Measurements from ENCODE around the gene CDH4. TPM values are rescaled to one million over a fixed set of nuclear protein-coding genes. Genes with fewer than 3 reads are reported as not detected.

Gene CDH4
- total RNA-seq, 1 donor from 2014 or later = 8.3 TPM

DNA sequence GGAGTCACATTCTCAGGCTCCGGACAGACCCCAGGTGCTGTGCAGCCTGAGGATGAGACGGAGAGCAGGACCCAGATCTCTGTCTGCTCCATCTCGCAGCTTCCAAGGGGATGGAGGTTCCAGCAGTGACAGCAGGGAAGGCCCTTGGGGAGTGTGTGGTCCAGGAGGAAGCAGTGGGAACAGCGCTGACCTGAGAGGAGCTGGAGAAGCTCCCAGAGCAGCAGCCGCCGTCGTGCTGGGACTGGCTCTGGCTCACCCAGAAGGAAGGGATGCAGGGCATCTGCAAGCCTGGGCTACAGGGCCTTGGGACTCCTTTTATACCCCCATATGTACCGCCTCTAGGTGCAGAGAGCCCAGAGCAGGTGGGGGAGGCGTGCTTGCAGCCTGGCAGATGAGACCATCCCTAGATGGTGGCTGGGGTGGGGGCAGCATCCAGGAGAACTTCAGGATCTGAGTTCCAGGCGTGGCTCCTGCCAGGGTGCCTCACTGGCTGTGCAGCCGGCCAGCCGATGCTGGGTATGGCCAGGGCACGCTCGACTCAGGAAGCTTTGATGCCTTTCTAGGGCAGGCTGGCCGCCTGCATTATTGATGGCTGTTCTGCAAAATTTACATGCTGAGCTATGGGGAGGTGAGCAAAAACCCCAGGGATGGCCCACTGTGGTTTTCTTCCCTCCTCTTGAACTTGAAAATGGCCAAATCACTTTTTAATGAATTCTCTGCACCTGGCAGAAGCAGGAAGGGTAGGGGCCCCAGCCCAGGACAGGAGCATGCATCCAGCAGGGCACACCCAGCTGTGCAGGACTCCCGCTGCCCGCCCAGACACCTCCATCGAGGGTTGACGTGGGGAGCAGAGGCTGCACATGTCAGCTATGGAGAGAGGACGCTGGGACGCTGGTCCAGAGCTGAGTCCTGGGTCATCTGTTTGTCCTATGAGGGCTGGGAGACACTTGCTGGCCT lies 634.0 kb downstream of the CDH4 start:
- no peaks in the 10 kb centered on the region for H3K36me3 Mint-ChIP-seq
- peaks cover 28% of the 10 kb centered on the region for H3K27me3 Mint-ChIP-seq
- TF ChIP-seq, protein P1, sequence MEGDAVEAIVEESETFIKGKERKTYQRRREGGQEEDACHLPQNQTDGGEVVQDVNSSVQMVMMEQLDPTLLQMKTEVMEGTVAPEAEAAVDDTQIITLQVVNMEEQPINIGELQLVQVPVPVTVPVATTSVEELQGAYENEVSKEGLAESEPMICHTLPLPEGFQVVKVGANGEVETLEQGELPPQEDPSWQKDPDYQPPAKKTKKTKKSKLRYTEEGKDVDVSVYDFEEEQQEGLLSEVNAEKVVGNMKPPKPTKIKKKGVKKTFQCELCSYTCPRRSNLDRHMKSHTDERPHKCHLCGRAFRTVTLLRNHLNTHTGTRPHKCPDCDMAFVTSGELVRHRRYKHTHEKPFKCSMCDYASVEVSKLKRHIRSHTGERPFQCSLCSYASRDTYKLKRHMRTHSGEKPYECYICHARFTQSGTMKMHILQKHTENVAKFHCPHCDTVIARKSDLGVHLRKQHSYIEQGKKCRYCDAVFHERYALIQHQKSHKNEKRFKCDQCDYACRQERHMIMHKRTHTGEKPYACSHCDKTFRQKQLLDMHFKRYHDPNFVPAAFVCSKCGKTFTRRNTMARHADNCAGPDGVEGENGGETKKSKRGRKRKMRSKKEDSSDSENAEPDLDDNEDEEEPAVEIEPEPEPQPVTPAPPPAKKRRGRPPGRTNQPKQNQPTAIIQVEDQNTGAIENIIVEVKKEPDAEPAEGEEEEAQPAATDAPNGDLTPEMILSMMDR (conservative IDR thresholded peaks at IDR 0.05) = no peak
- no peak overlapping the region for H3K27ac Mint-ChIP-seq
- no peak for DNase-seq (ENCODE audit: extremely low spot score, unreplicated experiment)
- no peak overlapping the region for H3K4me3 Mint-ChIP-seq
- peaks cover 7% of the 10 kb centered on the region for H3K9me3 Mint-ChIP-seq
- H3K4me1 Mint-ChIP-seq (ENCODE audit: unreplicated experiment) = no peaks in the 10 kb centered on the region

DNA sequence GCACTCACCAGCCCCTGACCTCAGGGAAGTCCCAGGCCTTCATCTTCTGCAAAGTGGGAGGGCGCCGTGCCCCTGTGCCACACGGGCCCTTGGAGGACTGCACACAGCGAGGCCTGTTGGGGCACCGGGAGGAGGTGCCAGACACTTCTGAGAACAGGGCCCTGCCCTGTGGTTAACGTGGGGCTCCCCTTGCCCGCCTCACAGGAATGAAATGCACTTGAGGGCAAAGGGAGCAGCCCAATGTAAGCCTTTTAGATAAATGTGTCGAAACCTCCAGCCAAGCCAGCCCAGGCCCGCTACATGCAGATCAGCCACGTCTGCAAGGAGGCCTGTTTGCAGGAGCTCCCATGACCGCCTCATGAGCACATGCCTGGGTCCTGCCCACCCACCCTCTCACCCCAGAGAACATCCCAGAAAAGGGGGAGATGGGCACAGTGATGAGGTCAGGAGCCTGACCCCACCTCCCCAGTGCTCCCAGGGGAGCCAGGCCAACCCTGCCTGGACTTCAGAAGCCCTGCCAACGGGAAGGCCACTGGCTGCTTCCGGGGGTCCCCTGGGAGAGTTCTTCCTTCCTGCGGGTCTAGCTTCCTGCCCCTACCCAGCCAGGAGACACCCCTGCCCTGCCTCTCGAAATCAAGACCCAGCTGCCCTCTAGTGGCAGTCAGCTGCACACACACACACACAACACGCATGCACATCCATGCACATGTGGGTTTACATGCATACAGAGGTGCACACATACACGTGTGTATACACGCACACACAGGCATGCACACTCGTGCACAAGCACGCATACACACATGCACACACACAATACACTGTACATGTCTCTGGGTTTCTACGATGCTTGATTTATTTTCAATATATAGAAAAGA lies 634.9 kb downstream of the CDH4 start:
- Mint-ChIP-seq H3K27ac (no peak overlapping the region), H3K27me3 (peaks cover 28% of the 10 kb centered on the region), H3K9me3 (peaks cover 7% of the 10 kb centered on the region), H3K4me1 (ENCODE audit: unreplicated experiment) (no peaks in the 10 kb centered on the region), H3K36me3 (no peaks in the 10 kb centered on the region), H3K4me3 (no peak overlapping the region)
- DNase-seq (ENCODE audit: extremely low spot score, unreplicated experiment) = no peak
- TF ChIP-seq, protein P1 (conservative IDR thresholded peaks at IDR 0.05) = peak; percentile 88

DNA sequence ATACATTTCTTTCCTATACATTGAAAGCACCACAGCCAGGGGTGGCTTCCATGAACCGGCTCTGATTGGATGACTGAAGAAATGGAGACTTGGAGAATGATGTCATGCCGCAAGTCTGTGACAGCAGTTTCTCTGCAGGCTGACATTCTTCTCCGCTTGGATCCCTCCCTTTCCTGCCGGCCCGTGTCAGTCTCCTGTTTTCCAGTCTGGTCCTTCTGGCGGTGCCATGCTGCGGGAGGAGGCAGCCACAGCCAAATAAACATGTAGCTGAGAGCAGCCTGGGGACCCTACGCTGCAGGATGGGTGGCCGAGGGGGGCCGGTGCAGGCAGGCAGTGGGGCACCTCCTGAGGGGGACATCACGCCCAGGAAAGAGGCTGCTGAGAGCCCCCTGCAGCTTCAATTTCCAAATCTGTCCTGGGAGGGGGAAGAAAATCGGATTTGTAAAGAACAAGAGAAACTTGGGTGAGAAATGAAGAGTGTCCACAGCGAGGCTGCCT lies 635.6 kb downstream of the CDH4 start:
- peaks cover 31% of the 10 kb centered on the region for H3K27me3 Mint-ChIP-seq
- no peaks in the 10 kb centered on the region for H3K4me1 Mint-ChIP-seq (ENCODE audit: unreplicated experiment)
- no peak overlapping the region for H3K27ac Mint-ChIP-seq
- peaks cover 12% of the 10 kb centered on the region for H3K9me3 Mint-ChIP-seq
- H3K36me3 Mint-ChIP-seq = no peaks in the 10 kb centered on the region
- H3K4me3 Mint-ChIP-seq = no peak overlapping the region
- no peak for DNase-seq (ENCODE audit: extremely low spot score, unreplicated experiment)
- TF ChIP-seq, protein P1 (conservative IDR thresholded peaks at IDR 0.05) = no peak

DNA sequence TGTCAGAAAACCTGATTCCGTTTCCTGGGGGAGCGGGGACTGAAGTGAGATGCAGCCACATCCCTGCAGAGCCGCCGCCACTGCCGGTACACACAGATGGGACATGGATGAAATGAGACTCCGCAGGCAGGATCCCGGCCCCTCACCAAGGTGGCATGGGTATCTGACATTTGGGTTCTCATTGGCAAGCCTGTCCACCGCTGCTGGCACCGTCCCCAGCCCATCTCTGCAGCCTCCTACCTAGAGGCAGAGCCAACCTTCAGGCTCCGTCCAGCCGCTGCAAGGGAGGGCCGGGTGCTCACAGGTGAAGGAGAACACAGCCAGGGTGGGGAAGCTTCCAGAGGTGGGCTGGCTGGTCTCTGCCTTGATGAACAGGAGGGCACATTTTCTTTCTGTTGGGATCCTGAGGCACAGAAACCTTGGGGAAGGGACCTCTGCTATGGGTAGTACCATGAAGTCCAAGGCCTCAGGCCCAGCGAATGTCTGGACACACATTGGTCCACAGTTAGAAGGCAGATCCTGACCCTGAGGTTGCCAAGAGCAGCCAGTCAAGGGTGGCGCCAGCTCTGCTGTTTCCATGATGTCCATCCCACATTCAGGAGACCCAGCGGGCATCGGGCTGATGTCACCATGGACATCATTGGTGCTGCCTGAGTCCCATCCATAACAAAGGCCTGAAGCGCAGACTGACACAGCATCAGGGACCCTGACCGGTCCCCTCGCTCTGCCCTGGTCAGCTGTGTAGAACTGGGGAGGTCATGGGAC lies 636.2 kb downstream of the CDH4 start:
- TF ChIP-seq, protein P1 (conservative IDR thresholded peaks at IDR 0.05) = no peak
- H3K27me3 Mint-ChIP-seq = peaks cover 24% of the 10 kb centered on the region
- DNase-seq (ENCODE audit: extremely low spot score, unreplicated experiment) = no peak
- no peak overlapping the region for H3K27ac Mint-ChIP-seq
- no peaks in the 10 kb centered on the region for H3K36me3 Mint-ChIP-seq
- peaks cover 12% of the 10 kb centered on the region for H3K9me3 Mint-ChIP-seq
- H3K4me1 Mint-ChIP-seq (ENCODE audit: unreplicated experiment) = no peaks in the 10 kb centered on the region
- H3K4me3 Mint-ChIP-seq = no peak overlapping the region

DNA sequence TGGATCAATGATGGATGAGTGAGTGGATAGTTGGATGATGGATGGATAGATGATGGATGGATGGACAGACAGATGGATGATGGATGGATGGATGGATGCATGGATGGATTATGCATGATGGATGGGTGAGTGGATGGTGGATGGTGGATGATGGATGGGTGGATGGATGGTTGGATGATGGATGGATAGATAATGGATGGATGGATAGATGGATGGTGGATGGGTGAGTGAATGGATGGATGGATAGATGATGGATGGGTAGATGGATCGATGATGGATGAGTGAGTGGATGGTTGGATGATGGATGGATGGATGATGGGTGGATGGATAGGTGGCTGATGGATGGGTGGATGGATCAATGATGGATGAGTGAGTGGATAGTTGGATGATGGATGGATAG lies 637.6 kb downstream of the CDH4 start:
- TF ChIP-seq, protein P1 (conservative IDR thresholded peaks at IDR 0.05) = no peak
- DNase-seq (ENCODE audit: extremely low spot score, unreplicated experiment) = no peak
- H3K36me3 Mint-ChIP-seq = no peaks in the 10 kb centered on the region
- H3K9me3 Mint-ChIP-seq = peaks cover 12% of the 10 kb centered on the region
- H3K27ac Mint-ChIP-seq = no peak overlapping the region
- H3K27me3 Mint-ChIP-seq = peaks cover 28% of the 10 kb centered on the region
- H3K4me1 Mint-ChIP-seq (ENCODE audit: unreplicated experiment) = no peaks in the 10 kb centered on the region
- no peak overlapping the region for H3K4me3 Mint-ChIP-seq
